H9 (cell line): ENCODE results near the gene BPIFB3. TPM values are rescaled to one million over a fixed set of nuclear protein-coding genes. Genes with fewer than 3 reads are reported as not detected.

Experiments used
- DNase-seq: peaks from one replicate; pipeline ENCODE4 v3.0.0-alpha.2; 2017
- H2AFZ ChIP-seq: one replicate; pipeline ENCODE4 v1.6.1; 2013; ENCODE audit warnings: mild to moderate bottlenecking, low read length, control low read depth, moderate library complexity
- H2AK5ac ChIP-seq: 2 replicates; pipeline ENCODE4 v1.6.1; 2013; ENCODE audit warnings: low read length, control low read depth, mixed read lengths; ENCODE audit not compliant: insufficient read length
- H2BK120ac ChIP-seq: one replicate; pipeline ENCODE4 v1.6.1; 2013; ENCODE audit warnings: low read depth, mild to moderate bottlenecking, low read length, control low read depth, inconsistent platforms; ENCODE audit not compliant: poor library complexity, severe bottlenecking
- H2BK12ac ChIP-seq: 2 replicates; pipeline ENCODE4 v1.6.1; 2013; ENCODE audit warnings: low read length, control low read depth, mixed read lengths, low read depth; ENCODE audit not compliant: insufficient read length
- H2BK15ac ChIP-seq: 2 replicates; pipeline ENCODE4 v1.6.1; 2013; ENCODE audit warnings: low read depth, low read length, control low read depth
- H2BK20ac ChIP-seq: one replicate; pipeline ENCODE4 v1.6.1; 2013; ENCODE audit warnings: low read depth, mild to moderate bottlenecking, low read length, control low read depth, inconsistent platforms; ENCODE audit not compliant: poor library complexity, severe bottlenecking
- H2BK5ac ChIP-seq: 2 replicates; pipeline ENCODE4 v1.6.1; 2013; ENCODE audit warnings: low read length, control low read depth, mixed read lengths; ENCODE audit not compliant: insufficient read length
- H3K14ac ChIP-seq: 2 replicates; pipeline ENCODE4 v1.6.1; 2013; ENCODE audit warnings: low read length, control low read depth; ENCODE audit not compliant: insufficient read depth
- H3K18ac ChIP-seq: 2 replicates; pipeline ENCODE4 v1.6.1; 2013; ENCODE audit warnings: low read depth, mild to moderate bottlenecking, mixed read lengths, low read length, control low read depth; ENCODE audit not compliant: insufficient read length
- H3K23ac ChIP-seq: 2 replicates; pipeline ENCODE4 v1.6.1; 2013; ENCODE audit warnings: low read length, control low read depth, mixed read lengths, low read depth; ENCODE audit not compliant: insufficient read length
- H3K23me2 ChIP-seq: 2 replicates; pipeline ENCODE4 v1.6.1; 2013; ENCODE audit warnings: low read depth, mild to moderate bottlenecking, mixed read lengths, low read length, control low read depth; ENCODE audit not compliant: insufficient read length, poor library complexity, severe bottlenecking
- H3K27ac ChIP-seq: 2 replicates; pipeline ENCODE4 v1.5.1; 2013; ENCODE audit warnings: low read length, control low read depth, mixed read lengths, low read depth; ENCODE audit not compliant: insufficient read length
- H3K27me3 ChIP-seq: 2 replicates; pipeline ENCODE4 v1.6.1; 2013; ENCODE audit warnings: low read length, control low read depth, inconsistent platforms; ENCODE audit not compliant: insufficient read depth
- H3K4ac ChIP-seq: 2 replicates; pipeline ENCODE4 v1.6.1; 2013; ENCODE audit warnings: low read depth, mild to moderate bottlenecking, control low read depth, inconsistent platforms, low read length, moderate library complexity
- H3K4me1 ChIP-seq: 2 replicates; pipeline ENCODE4 v1.6.1; 2013; ENCODE audit warnings: low read length, control low read depth, inconsistent platforms; ENCODE audit not compliant: insufficient read depth
- H3K4me2 ChIP-seq: 2 replicates; pipeline ENCODE4 v1.6.1; 2013; ENCODE audit warnings: low read length, control low read depth, mixed read lengths; ENCODE audit not compliant: insufficient read length, insufficient read depth
- H3K56ac ChIP-seq: 2 replicates; pipeline ENCODE4 v1.6.1; 2013; ENCODE audit warnings: low read depth, mild to moderate bottlenecking, mixed read lengths, low read length, control low read depth; ENCODE audit not compliant: insufficient read length
- H3K79me1 ChIP-seq: 2 replicates; pipeline ENCODE4 v1.6.1; 2013; ENCODE audit warnings: low read depth, mild to moderate bottlenecking, moderate library complexity, low read length, control low read depth, inconsistent platforms; ENCODE audit not compliant: insufficient read depth, poor library complexity, severe bottlenecking
- H3K79me2 ChIP-seq: 2 replicates; pipeline ENCODE4 v1.6.1; 2013; ENCODE audit warnings: low read length, control low read depth, inconsistent platforms; ENCODE audit not compliant: insufficient read depth
- H3K9ac ChIP-seq: 2 replicates; pipeline ENCODE4 v1.6.1; 2013; ENCODE audit warnings: low read length, control low read depth, mixed read lengths; ENCODE audit not compliant: insufficient read length; ENCODE audit errors: extremely low read depth
- H3K9me3 ChIP-seq: one replicate; pipeline ENCODE4 v1.6.1; 2013; ENCODE audit warnings: low read depth, low read length, inconsistent platforms; ENCODE audit not compliant: control insufficient read depth
- H3T11ph ChIP-seq: one replicate; pipeline ENCODE4 v1.6.1; 2013; ENCODE audit warnings: mild to moderate bottlenecking, low read length, control low read depth, inconsistent platforms
- H4K20me1 ChIP-seq: one replicate; pipeline ENCODE4 v1.6.1; 2013; ENCODE audit not compliant: control insufficient read depth, insufficient read length, insufficient read depth
- H4K5ac ChIP-seq: 2 replicates; pipeline ENCODE4 v1.6.1; 2013; ENCODE audit warnings: low read depth, mild to moderate bottlenecking, mixed read lengths, low read length, control low read depth; ENCODE audit not compliant: insufficient read length
- H4K8ac ChIP-seq: replicated peaks from 2 replicates; pipeline ENCODE4 v1.6.1; 2013; ENCODE audit warnings: low read length, control low read depth, mixed read lengths, low read depth; ENCODE audit not compliant: insufficient read length
- H4K91ac ChIP-seq: 2 replicates; pipeline ENCODE4 v1.6.1; 2013; ENCODE audit warnings: low read depth, mild to moderate bottlenecking, moderate library complexity, mixed read lengths, low read length, control low read depth; ENCODE audit not compliant: insufficient read length
- H3K27ac Mint-ChIP-seq, 3 experiments: 2 replicates in 2 of 3; 3 replicates in 1 of 3; pipeline ENCODE4 v1.8.0; 2020 to 2021; ENCODE audit warnings: mixed read lengths in 3 of 3, mild to moderate bottlenecking in 1 of 3, moderate library complexity in 1 of 3
- H3K27me3 Mint-ChIP-seq: 2 replicates; pipeline ENCODE4 v1.8.0; 2021; ENCODE audit warnings: low read depth, mild to moderate bottlenecking, moderate library complexity, mixed read lengths
- H3K36me3 Mint-ChIP-seq, 3 experiments: 2 replicates in 2 of 3; 3 replicates in 1 of 3; pipeline ENCODE4 v1.8.0; 2020 to 2021; ENCODE audit warnings: low read depth in 3 of 3, mixed read lengths in 3 of 3; ENCODE audit not compliant: insufficient read depth in 1 of 3
- H3K4me1 Mint-ChIP-seq, 2 experiments: 2 replicates each; pipeline ENCODE4 v1.8.0; 2020; ENCODE audit warnings: mixed read lengths in 2 of 2
- H3K4me3 Mint-ChIP-seq, 2 experiments: 2 replicates in 1 of 2; 3 replicates in 1 of 2; pipeline ENCODE4 v1.8.0; 2020 to 2021; ENCODE audit warnings: mild to moderate bottlenecking in 2 of 2, mixed read lengths in 2 of 2, moderate library complexity in 1 of 2
- H3K9me3 Mint-ChIP-seq, 2 experiments: 2 replicates in 1 of 2; 3 replicates in 1 of 2; pipeline ENCODE4 v1.8.0; 2020; ENCODE audit warnings: mild to moderate bottlenecking in 2 of 2, mixed read lengths in 2 of 2, moderate library complexity in 1 of 2
- WGBS: extraction: QIAGEN DNeasy Blood & Tissue Kit; methylation state at CpG from one replicate; pipeline ENCODE4 v1.1.7; 2013; ENCODE audit warnings: missing lambda C conversion rate, low lambda C conversion rate, mixed read lengths; ENCODE audit not compliant: insufficient read length; ENCODE audit errors: extremely low coverage; 5-methylcytosine and 5-hydroxymethylcytosine counted together
- total RNA-seq: library from RNA; stranded (reverse); gene quantifications from 2 replicates; pipeline ENCODE4 v1.2.1, GENCODE V29; 2021
- TF ChIP-seq, protein P1 (sequence below): fragments of 200-600 bp; sonication (generic); conservative IDR thresholded peaks from 3 replicates; pipeline ENCODE4 v1.8.0; 2021; ENCODE audit warnings: antibody characterized with exemption, mild to moderate bottlenecking

The BPIFB3 gene
- total RNA-seq, 1 experiment from 2014 or later: not detected

GRCh38 chr20:33054381-33054780 is 678 bp downstream of the BPIFB3 start:
- Histone ChIP-seq H2BK5ac (no peak overlapping the region), H3K4me1 (no peaks in the 10 kb centered on the region), H2BK12ac (no peak overlapping the region), H3K23ac (no peak overlapping the region), H2BK120ac (no peak overlapping the region), H3K18ac (no peak overlapping the region), H4K5ac (no peak overlapping the region), H2AFZ (no peak overlapping the region), H3K4me2 (no peak overlapping the region), H2BK15ac (no peak overlapping the region), H2BK20ac (no peak overlapping the region), H2AK5ac (no peak overlapping the region), H3T11ph (no peak overlapping the region), H3K23me2 (no peaks in the 10 kb centered on the region), H4K91ac (no peak overlapping the region), H4K20me1 (no peaks in the 10 kb centered on the region), H3K27me3 (no peaks in the 10 kb centered on the region), H3K9me3 (no peaks in the 10 kb centered on the region), H3K14ac (no peak overlapping the region), H3K56ac (no peak overlapping the region), H3K79me2 (no peaks in the 10 kb centered on the region), H3K4ac (no peak overlapping the region), H3K79me1 (no peaks in the 10 kb centered on the region), H3K27ac (no peak overlapping the region), H4K8ac (no peak overlapping the region), H3K9ac (no peak overlapping the region)
- peak overlapping the region in 1 of 3 experiments; percentile 7; a peak in 1 of 7 replicates for H3K27ac Mint-ChIP-seq
- no peak overlapping the region; a peak in 1 of 5 replicates for H3K4me3 Mint-ChIP-seq
- no peaks in the 10 kb centered on the region for H3K36me3 Mint-ChIP-seq
- DNase-seq: no peak
- no CpG with 5 or more reads among the region's 7 CpGs for WGBS
- peaks cover 8% of the 10 kb centered on the region in 2 experiments for H3K4me1 Mint-ChIP-seq
- no peaks in the 10 kb centered on the region for H3K9me3 Mint-ChIP-seq
- TF ChIP-seq, protein P1, sequence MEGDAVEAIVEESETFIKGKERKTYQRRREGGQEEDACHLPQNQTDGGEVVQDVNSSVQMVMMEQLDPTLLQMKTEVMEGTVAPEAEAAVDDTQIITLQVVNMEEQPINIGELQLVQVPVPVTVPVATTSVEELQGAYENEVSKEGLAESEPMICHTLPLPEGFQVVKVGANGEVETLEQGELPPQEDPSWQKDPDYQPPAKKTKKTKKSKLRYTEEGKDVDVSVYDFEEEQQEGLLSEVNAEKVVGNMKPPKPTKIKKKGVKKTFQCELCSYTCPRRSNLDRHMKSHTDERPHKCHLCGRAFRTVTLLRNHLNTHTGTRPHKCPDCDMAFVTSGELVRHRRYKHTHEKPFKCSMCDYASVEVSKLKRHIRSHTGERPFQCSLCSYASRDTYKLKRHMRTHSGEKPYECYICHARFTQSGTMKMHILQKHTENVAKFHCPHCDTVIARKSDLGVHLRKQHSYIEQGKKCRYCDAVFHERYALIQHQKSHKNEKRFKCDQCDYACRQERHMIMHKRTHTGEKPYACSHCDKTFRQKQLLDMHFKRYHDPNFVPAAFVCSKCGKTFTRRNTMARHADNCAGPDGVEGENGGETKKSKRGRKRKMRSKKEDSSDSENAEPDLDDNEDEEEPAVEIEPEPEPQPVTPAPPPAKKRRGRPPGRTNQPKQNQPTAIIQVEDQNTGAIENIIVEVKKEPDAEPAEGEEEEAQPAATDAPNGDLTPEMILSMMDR: no peak
- peaks cover 4% of the 10 kb centered on the region; the same call in 1 of the 2 replicates for H3K27me3 Mint-ChIP-seq
